WERI-Rb-1 (cell line): ENCODE data around the gene CAB39L.

Experiments used
- DNase-seq: peaks from one replicate; pipeline ENCODE4 v3.0.0-alpha.2; 2020
- H3K27ac ChIP-seq: fragments of 250-450 bp; sonication (Bioruptor Pico); 2 replicates; pipeline ENCODE4 v1.5.1; 2020; ENCODE audit warnings: mild to moderate bottlenecking, moderate library complexity
- H3K27me3 ChIP-seq: fragments of 250-450 bp; sonication (Bioruptor Pico); 2 replicates; pipeline ENCODE4 v1.5.1; 2021; ENCODE audit warnings: mild to moderate bottlenecking, low read depth, moderate library complexity; ENCODE audit not compliant: insufficient read depth, severe bottlenecking
- H3K36me3 ChIP-seq: fragments of 250-450 bp; sonication (Bioruptor Pico); 2 replicates; pipeline ENCODE4 v1.5.1; 2020; ENCODE audit warnings: mild to moderate bottlenecking, moderate library complexity
- H3K4me3 ChIP-seq: 2 replicates; pipeline ENCODE4 v1.5.1; 2011; ENCODE audit warnings: low read depth, mild to moderate bottlenecking, control low read depth, low read length
- H3K9me3 ChIP-seq: fragments of 250-450 bp; sonication (Bioruptor Pico); 2 replicates; pipeline ENCODE4 v1.5.1; 2021; ENCODE audit warnings: mild to moderate bottlenecking, moderate library complexity; ENCODE audit not compliant: severe bottlenecking
- TF ChIP-seq, protein P1 (sequence below): IDR thresholded peaks from 2 replicates; pipeline ENCODE4 v1.5.1; 2011; ENCODE audit warnings: low read depth, mild to moderate bottlenecking, control low read depth, inconsistent platforms, low read length

CAB39L gene

GRCh38 chr13:49326222-49326917, 117.5 kb downstream of the CAB39L start:
- no peak overlapping the region for H3K4me3 ChIP-seq
- TF ChIP-seq, protein P1, sequence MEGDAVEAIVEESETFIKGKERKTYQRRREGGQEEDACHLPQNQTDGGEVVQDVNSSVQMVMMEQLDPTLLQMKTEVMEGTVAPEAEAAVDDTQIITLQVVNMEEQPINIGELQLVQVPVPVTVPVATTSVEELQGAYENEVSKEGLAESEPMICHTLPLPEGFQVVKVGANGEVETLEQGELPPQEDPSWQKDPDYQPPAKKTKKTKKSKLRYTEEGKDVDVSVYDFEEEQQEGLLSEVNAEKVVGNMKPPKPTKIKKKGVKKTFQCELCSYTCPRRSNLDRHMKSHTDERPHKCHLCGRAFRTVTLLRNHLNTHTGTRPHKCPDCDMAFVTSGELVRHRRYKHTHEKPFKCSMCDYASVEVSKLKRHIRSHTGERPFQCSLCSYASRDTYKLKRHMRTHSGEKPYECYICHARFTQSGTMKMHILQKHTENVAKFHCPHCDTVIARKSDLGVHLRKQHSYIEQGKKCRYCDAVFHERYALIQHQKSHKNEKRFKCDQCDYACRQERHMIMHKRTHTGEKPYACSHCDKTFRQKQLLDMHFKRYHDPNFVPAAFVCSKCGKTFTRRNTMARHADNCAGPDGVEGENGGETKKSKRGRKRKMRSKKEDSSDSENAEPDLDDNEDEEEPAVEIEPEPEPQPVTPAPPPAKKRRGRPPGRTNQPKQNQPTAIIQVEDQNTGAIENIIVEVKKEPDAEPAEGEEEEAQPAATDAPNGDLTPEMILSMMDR: no peak
- no peaks in the 10 kb centered on the region for H3K27me3 ChIP-seq
- H3K27ac ChIP-seq: no peak overlapping the region
- no peak for DNase-seq
- no peaks in the 10 kb centered on the region for H3K36me3 ChIP-seq
- no peaks in the 10 kb centered on the region for H3K9me3 ChIP-seq

GRCh38 chr13:49323344-49323743, 120.5 kb downstream of the CAB39L start:
- no peak for DNase-seq
- TF ChIP-seq, protein P1: no peak
- Histone ChIP-seq H3K27ac (no peak overlapping the region), H3K36me3 (no peaks in the 10 kb centered on the region), H3K9me3 (no peaks in the 10 kb centered on the region), H3K27me3 (no peaks in the 10 kb centered on the region), H3K4me3 (no peak overlapping the region)

GRCh38 chr13:49322702-49323101, 121.2 kb downstream of the CAB39L start:
- Histone ChIP-seq H3K36me3 (no peaks in the 10 kb centered on the region), H3K9me3 (no peaks in the 10 kb centered on the region), H3K27me3 (no peaks in the 10 kb centered on the region), H3K4me3 (no peak overlapping the region), H3K27ac (no peak overlapping the region)
- TF ChIP-seq, protein P1: no peak
- no peak for DNase-seq

DNA sequence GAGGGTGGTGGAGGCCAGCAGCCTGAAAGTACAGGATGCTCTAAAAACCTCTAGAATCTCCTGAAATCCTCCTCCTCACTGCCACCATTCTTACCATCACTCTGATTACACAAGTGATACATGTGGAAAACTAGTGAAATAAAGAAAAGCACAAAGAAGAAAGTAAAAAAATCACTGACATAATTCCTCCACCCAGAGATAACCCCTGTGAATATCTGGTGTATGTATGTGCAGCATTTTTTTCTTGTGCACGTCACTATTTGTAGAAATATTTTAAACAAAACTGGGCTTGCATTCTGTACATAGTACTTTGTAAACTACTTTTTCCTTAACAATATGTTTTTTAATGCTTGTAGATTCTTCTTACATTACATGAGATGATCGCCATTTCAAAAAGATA, 122.9 kb downstream of the CAB39L start:
- Histone ChIP-seq H3K36me3 (no peaks in the 10 kb centered on the region), H3K27ac (no peak overlapping the region), H3K27me3 (no peaks in the 10 kb centered on the region), H3K4me3 (no peak overlapping the region), H3K9me3 (no peaks in the 10 kb centered on the region)
- DNase-seq: no peak
- TF ChIP-seq, protein P1: no peak

GRCh38 chr13:49319951-49320350, 123.9 kb downstream of the CAB39L start:
- Histone ChIP-seq H3K9me3 (no peaks in the 10 kb centered on the region), H3K4me3 (no peak overlapping the region), H3K36me3 (no peaks in the 10 kb centered on the region), H3K27ac (no peak overlapping the region), H3K27me3 (no peaks in the 10 kb centered on the region)
- TF ChIP-seq, protein P1: no peak
- DNase-seq: no peak

DNA sequence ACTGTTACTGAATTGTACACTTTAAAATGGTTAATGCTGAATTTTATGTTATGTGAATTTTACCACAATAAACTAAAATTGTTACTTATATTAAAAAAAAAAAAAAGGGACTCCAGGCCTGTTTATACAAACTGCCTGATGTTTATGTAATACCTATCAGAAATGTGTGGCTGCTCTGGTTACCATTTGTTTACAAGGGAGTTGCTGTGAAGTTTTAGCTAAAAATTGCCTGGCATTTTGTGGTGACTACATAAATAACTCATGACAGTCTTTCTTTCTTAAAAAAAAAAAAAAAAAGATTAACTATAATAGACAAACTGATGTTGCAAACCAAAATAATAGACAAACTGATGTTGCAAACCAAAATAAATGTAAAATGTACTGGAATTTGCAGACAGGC, 124.3 kb downstream of the CAB39L start:
- Histone ChIP-seq H3K27ac (no peak overlapping the region), H3K27me3 (no peaks in the 10 kb centered on the region)
- no peak for DNase-seq

More for the DNA sequence above, 124.3 kb downstream of the CAB39L start:
- Histone ChIP-seq H3K9me3 (no peaks in the 10 kb centered on the region), H3K36me3 (no peaks in the 10 kb centered on the region), H3K4me3 (no peak overlapping the region)
- TF ChIP-seq, protein P1: no peak
